Stomach (tissue), 4 donors: Measurements from ENCODE around the gene RBM27.

Experiments used
- POLR2A ChIP-seq, 4 donors: fragments of 450-650 bp; IDR thresholded peaks; one replicate each; pipeline ENCODE4 v1.6.1; 2016; ENCODE audit warnings: antibody characterized with exemption in 4 of 4, control low read depth in 2 of 4, mild to moderate bottlenecking in 1 of 4, moderate library complexity in 1 of 4
- POLR2AphosphoS5 ChIP-seq, 3 donors: sonication (generic); formaldehyde crosslinking; IDR thresholded peaks; one replicate each; pipeline ENCODE4 v1.6.1; 2016; ENCODE audit warnings: antibody characterized with exemption in 3 of 3
- TF ChIP-seq, protein P1 (sequence below), 7 experiments: fragments of 450-650 bp in 4 of 7; fragments of 200-600 bp in 3 of 7; sonication (generic) in 3 of 7; IDR thresholded peaks; one replicate each; pipeline ENCODE4 v1.5.1; 2016 to 2019; ENCODE audit warnings: antibody characterized with exemption in 7 of 7, control low read depth in 2 of 7, mild to moderate bottlenecking in 1 of 7

DNA sequence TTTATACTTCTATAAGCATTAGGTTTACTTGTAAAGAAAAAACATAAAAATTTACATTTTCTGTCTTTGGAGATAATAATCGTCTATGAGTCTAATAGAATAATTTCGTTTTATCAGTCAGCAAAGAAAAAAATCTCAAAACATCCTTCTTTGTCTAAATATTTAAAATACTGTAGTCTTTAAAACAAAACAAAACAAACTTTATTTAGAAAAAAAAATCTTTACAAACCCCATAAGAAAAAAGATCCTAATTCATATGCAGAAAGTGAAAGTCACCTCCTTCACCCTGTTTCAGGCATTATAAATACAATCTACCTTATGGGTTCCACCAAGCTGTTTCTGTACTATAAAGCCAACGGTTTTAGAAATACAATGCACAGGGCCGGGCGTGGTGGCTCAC, 26.6 kb upstream of the RBM27 start:
- TF ChIP-seq, protein P1, sequence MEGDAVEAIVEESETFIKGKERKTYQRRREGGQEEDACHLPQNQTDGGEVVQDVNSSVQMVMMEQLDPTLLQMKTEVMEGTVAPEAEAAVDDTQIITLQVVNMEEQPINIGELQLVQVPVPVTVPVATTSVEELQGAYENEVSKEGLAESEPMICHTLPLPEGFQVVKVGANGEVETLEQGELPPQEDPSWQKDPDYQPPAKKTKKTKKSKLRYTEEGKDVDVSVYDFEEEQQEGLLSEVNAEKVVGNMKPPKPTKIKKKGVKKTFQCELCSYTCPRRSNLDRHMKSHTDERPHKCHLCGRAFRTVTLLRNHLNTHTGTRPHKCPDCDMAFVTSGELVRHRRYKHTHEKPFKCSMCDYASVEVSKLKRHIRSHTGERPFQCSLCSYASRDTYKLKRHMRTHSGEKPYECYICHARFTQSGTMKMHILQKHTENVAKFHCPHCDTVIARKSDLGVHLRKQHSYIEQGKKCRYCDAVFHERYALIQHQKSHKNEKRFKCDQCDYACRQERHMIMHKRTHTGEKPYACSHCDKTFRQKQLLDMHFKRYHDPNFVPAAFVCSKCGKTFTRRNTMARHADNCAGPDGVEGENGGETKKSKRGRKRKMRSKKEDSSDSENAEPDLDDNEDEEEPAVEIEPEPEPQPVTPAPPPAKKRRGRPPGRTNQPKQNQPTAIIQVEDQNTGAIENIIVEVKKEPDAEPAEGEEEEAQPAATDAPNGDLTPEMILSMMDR (IDR thresholded peaks at IDR 0.05): no peak
- no peak for TF ChIP-seq POLR2AphosphoS5 (IDR thresholded peaks at IDR 0.05)
- TF ChIP-seq POLR2A (IDR thresholded peaks at IDR 0.05): no peak
